HepG2 (cell line): ENCODE data around the gene QSER1.

Experiments
- EZH2 ChIP-seq: conservative IDR thresholded peaks from 2 replicates; pipeline ENCODE4 v1.6.1; 2012; ENCODE audit warnings: mild to moderate bottlenecking, low read depth, low read length, moderate library complexity
- PTBP1 ChIP-seq: fragments of 200-400 bp; formaldehyde crosslinking; IDR thresholded peaks from 2 replicates; pipeline ENCODE4 v1.6.1; 2018; ENCODE audit warnings: low read length, low read depth; ENCODE audit not compliant: poor library complexity, severe bottlenecking
- RAD21 ChIP-seq: fragments of 450-650 bp; formaldehyde crosslinking; IDR thresholded peaks from 2 replicates; pipeline ENCODE4 v1.5.0; 2020; ENCODE audit warnings: mild to moderate bottlenecking
- TCF7L2 ChIP-seq: IDR thresholded peaks from 2 replicates; pipeline ENCODE4 v1.6.1; 2011; ENCODE audit warnings: mild to moderate bottlenecking, low read depth, low read length, moderate library complexity
- ZHX2 ChIP-seq, 2 experiments: sonication (generic) in 1 of 2; formaldehyde crosslinking in 1 of 2; IDR thresholded peaks; 2 replicates each; pipeline versions ENCODE4 v1.6.1 to v1.9.0; 2014 to 2022; ENCODE audit warnings: antibody characterized with exemption in 1 of 2, borderline replicate concordance in 1 of 2, inconsistent platforms in 1 of 2, low read depth in 1 of 2, missing genetic modification reagents in 1 of 2
- ZNF253 ChIP-seq: sonication (generic); formaldehyde crosslinking; IDR thresholded peaks from 2 replicates; pipeline ENCODE4 v1.8.0; 2022; ENCODE audit warnings: mild to moderate bottlenecking, missing genetic modification reagents, borderline replicate concordance

GRCh38 chr11:32894149-32894827, 1.7 kb downstream of the QSER1 start:
- no peak for TF ChIP-seq ZNF253 (CRISPR knock-in tag)
- TF ChIP-seq RAD21, result no peak
- no peak for TF ChIP-seq EZH2
- no peak for TF ChIP-seq TCF7L2
- peak; percentile 88 for TF ChIP-seq ZHX2 (IDR thresholded peaks at IDR 0.05; ENCODE audit: low read depth)
- TF ChIP-seq ZHX2 (CRISPR knock-in tag; IDR thresholded peaks at IDR 0.05; ENCODE audit: borderline replicate concordance), result no peak
- no peak for TF ChIP-seq PTBP1
